ENCODE results near the gene COPS6.

COPS6 gene

DNA sequence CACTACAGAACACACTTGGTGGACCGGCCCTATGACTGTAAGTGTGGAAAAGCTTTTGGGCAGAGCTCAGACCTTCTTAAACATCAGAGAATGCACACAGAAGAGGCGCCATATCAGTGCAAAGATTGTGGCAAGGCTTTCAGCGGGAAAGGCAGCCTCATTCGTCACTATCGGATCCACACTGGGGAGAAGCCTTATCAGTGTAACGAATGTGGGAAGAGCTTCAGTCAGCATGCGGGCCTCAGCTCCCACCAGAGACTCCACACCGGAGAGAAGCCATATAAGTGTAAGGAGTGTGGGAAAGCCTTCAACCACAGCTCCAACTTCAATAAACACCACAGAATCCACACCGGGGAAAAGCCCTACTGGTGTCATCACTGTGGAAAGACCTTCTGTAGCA, 24.6 kb upstream of the COPS6 start:
- no peak for ATAC-seq
- TF ChIP-seq ZNF70 (CRISPR knock-in tag; IDR thresholded peaks at IDR 0.05) (no peak), SNAI2 (CRISPR knock-in tag; IDR thresholded peaks at IDR 0.05) (no peak), ZC3H10 (CRISPR knock-in tag; IDR thresholded peaks at IDR 0.05) (no peak), OSR1 (CRISPR knock-in tag; IDR thresholded peaks at IDR 0.05) (no peak), BACH2 (CRISPR knock-in tag; IDR thresholded peaks at IDR 0.05; ENCODE audit: borderline replicate concordance) (no peak), CSDC2 (CRISPR knock-in tag; IDR thresholded peaks at IDR 0.05) (no peak), PPARA (CRISPR knock-in tag; IDR thresholded peaks at IDR 0.05; ENCODE audit: borderline replicate concordance) (no peak), ZFP3 (CRISPR knock-in tag; IDR thresholded peaks at IDR 0.05) (no peak), ISL1 (CRISPR knock-in tag; IDR thresholded peaks at IDR 0.05) (no peak), ZNF8 (CRISPR knock-in tag; IDR thresholded peaks at IDR 0.05) (no peak), RARB (CRISPR knock-in tag; IDR thresholded peaks at IDR 0.05) (no peak), TOX (CRISPR knock-in tag; IDR thresholded peaks at IDR 0.05; ENCODE audit: borderline replicate concordance) (no peak)
- TF ChIP-seq, protein P1, sequence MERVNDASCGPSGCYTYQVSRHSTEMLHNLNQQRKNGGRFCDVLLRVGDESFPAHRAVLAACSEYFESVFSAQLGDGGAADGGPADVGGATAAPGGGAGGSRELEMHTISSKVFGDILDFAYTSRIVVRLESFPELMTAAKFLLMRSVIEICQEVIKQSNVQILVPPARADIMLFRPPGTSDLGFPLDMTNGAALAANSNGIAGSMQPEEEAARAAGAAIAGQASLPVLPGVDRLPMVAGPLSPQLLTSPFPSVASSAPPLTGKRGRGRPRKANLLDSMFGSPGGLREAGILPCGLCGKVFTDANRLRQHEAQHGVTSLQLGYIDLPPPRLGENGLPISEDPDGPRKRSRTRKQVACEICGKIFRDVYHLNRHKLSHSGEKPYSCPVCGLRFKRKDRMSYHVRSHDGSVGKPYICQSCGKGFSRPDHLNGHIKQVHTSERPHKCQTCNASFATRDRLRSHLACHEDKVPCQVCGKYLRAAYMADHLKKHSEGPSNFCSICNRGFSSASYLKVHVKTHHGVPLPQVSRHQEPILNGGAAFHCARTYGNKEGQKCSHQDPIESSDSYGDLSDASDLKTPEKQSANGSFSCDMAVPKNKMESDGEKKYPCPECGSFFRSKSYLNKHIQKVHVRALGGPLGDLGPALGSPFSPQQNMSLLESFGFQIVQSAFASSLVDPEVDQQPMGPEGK (CRISPR knock-in tag; IDR thresholded peaks at IDR 0.05; ENCODE audit: borderline replicate concordance): no peak
- TF ChIP-seq, protein P2, sequence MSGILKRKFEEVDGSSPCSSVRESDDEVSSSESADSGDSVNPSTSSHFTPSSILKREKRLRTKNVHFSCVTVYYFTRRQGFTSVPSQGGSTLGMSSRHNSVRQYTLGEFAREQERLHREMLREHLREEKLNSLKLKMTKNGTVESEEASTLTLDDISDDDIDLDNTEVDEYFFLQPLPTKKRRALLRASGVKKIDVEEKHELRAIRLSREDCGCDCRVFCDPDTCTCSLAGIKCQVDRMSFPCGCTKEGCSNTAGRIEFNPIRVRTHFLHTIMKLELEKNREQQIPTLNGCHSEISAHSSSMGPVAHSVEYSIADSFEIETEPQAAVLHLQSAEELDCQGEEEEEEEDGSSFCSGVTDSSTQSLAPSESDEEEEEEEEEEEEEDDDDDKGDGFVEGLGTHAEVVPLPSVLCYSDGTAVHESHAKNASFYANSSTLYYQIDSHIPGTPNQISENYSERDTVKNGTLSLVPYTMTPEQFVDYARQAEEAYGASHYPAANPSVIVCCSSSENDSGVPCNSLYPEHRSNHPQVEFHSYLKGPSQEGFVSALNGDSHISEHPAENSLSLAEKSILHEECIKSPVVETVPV (CRISPR knock-in tag; IDR thresholded peaks at IDR 0.05): no peak
- TF ChIP-seq, protein P3, sequence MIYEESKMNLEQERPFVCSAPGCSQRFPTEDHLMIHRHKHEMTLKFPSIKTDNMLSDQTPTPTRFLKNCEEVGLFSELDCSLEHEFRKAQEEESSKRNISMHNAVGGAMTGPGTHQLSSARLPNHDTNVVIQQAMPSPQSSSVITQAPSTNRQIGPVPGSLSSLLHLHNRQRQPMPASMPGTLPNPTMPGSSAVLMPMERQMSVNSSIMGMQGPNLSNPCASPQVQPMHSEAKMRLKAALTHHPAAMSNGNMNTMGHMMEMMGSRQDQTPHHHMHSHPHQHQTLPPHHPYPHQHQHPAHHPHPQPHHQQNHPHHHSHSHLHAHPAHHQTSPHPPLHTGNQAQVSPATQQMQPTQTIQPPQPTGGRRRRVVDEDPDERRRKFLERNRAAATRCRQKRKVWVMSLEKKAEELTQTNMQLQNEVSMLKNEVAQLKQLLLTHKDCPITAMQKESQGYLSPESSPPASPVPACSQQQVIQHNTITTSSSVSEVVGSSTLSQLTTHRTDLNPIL (CRISPR knock-in tag; IDR thresholded peaks at IDR 0.05; ENCODE audit: low read depth): no peak

DNA sequence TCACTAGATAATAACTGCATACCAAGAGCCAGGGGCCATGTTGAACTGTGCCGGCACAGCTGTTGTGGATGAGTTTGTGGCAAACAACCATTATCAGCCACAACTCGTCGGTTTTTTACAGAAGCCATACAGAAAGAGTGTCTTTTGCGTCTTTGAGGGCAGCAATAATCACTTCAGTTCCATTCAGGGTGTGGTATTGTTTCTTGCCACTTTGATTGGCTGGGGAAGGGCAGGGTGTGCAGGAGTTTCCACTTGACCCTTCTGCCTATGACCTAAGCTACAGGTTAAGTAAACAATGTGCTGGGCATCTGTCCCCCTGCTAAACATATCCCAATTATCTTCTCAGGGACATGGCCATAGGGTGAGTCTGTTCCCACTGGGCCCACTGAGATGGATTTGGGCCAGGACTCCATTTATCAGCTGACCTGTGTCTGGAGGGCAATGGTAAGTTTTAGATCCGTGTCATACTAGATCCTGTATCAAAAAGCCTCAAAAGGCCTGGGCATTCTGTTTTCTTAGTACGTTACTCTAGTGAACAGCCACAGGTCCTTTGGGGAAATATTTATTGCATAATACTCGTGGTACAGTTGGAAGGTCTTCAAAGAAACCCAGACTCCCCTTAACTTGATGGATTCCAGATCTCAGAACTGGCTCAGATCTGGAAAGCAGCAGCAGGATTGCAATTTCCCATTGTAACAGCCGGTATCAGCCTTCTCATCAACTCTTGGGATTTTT, 23.1 kb upstream of the COPS6 start:
- TF ChIP-seq SNAI2 (CRISPR knock-in tag; IDR thresholded peaks at IDR 0.05): peak; percentile 91
- no peak for TF ChIP-seq ZNF8 (CRISPR knock-in tag; IDR thresholded peaks at IDR 0.05)
- TF ChIP-seq TOX (CRISPR knock-in tag; IDR thresholded peaks at IDR 0.05; ENCODE audit: borderline replicate concordance): no peak
- TF ChIP-seq PPARA (CRISPR knock-in tag; IDR thresholded peaks at IDR 0.05; ENCODE audit: borderline replicate concordance): peak; percentile 24; the same call in 1 of the 2 replicates
- TF ChIP-seq ZFP30 (CRISPR knock-in tag; IDR thresholded peaks at IDR 0.05): no peak
- TF ChIP-seq ZNF565 (CRISPR knock-in tag; conservative IDR thresholded peaks at IDR 0.05; ENCODE audit: low read depth): no peak
- TF ChIP-seq ARNTL (CRISPR knock-in tag; IDR thresholded peaks at IDR 0.05; ENCODE audit: borderline replicate concordance, low read depth): no peak
- peak; percentile 99 for TF ChIP-seq TCF4 (CRISPR knock-in tag; IDR thresholded peaks at IDR 0.05; ENCODE audit: borderline replicate concordance)
- no peak for TF ChIP-seq BACH2 (CRISPR knock-in tag; IDR thresholded peaks at IDR 0.05; ENCODE audit: borderline replicate concordance)
- no peak for TF ChIP-seq ESRRG (CRISPR knock-in tag; IDR thresholded peaks at IDR 0.05)
- TF ChIP-seq, protein P2 (CRISPR knock-in tag; IDR thresholded peaks at IDR 0.05): no peak; the same call in 1 of the 2 replicates
- TF ChIP-seq ZFP3 (CRISPR knock-in tag; IDR thresholded peaks at IDR 0.05): peak; percentile 66; the same call in 1 of the 2 replicates
- TF ChIP-seq CSDC2 (CRISPR knock-in tag; IDR thresholded peaks at IDR 0.05): no peak
- TF ChIP-seq, protein P4, sequence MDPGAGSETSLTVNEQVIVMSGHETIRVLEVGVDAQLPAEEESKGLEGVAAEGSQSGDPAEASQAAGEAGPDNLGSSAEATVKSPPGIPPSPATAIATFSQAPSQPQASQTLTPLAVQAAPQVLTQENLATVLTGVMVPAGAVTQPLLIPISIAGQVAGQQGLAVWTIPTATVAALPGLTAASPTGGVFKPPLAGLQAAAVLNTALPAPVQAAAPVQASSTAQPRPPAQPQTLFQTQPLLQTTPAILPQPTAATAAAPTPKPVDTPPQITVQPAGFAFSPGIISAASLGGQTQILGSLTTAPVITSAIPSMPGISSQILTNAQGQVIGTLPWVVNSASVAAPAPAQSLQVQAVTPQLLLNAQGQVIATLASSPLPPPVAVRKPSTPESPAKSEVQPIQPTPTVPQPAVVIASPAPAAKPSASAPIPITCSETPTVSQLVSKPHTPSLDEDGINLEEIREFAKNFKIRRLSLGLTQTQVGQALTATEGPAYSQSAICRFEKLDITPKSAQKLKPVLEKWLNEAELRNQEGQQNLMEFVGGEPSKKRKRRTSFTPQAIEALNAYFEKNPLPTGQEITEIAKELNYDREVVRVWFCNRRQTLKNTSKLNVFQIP (CRISPR knock-in tag; IDR thresholded peaks at IDR 0.05; ENCODE audit: borderline replicate concordance, low read depth): peak; percentile 76; the same call in 1 of the 2 replicates
- TF ChIP-seq, protein P3 (CRISPR knock-in tag; IDR thresholded peaks at IDR 0.05; ENCODE audit: low read depth): peak; percentile 73
- TF ChIP-seq GLIS3 (CRISPR knock-in tag; IDR thresholded peaks at IDR 0.05): peak; percentile 7; the same call in 1 of the 2 replicates
- TF ChIP-seq ZNF70 (CRISPR knock-in tag; IDR thresholded peaks at IDR 0.05): 0 out of 2 replicates have a peak, but pooled peaks have one; percentile 14
- TF ChIP-seq, protein P5, sequence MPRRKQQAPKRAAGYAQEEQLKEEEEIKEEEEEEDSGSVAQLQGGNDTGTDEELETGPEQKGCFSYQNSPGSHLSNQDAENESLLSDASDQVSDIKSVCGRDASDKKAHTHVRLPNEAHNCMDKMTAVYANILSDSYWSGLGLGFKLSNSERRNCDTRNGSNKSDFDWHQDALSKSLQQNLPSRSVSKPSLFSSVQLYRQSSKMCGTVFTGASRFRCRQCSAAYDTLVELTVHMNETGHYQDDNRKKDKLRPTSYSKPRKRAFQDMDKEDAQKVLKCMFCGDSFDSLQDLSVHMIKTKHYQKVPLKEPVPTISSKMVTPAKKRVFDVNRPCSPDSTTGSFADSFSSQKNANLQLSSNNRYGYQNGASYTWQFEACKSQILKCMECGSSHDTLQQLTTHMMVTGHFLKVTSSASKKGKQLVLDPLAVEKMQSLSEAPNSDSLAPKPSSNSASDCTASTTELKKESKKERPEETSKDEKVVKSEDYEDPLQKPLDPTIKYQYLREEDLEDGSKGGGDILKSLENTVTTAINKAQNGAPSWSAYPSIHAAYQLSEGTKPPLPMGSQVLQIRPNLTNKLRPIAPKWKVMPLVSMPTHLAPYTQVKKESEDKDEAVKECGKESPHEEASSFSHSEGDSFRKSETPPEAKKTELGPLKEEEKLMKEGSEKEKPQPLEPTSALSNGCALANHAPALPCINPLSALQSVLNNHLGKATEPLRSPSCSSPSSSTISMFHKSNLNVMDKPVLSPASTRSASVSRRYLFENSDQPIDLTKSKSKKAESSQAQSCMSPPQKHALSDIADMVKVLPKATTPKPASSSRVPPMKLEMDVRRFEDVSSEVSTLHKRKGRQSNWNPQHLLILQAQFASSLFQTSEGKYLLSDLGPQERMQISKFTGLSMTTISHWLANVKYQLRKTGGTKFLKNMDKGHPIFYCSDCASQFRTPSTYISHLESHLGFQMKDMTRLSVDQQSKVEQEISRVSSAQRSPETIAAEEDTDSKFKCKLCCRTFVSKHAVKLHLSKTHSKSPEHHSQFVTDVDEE (CRISPR knock-in tag; IDR thresholded peaks at IDR 0.05): peak; percentile 95
- TF ChIP-seq, protein P1 (CRISPR knock-in tag; IDR thresholded peaks at IDR 0.05; ENCODE audit: borderline replicate concordance): no peak; the same call in 1 of the 2 replicates
- no peak for TF ChIP-seq ZC3H10 (CRISPR knock-in tag; IDR thresholded peaks at IDR 0.05)
- peak; percentile 87 for TF ChIP-seq ISL1 (CRISPR knock-in tag; IDR thresholded peaks at IDR 0.05)
- peak; percentile 47; the same call in 1 of the 2 replicates for TF ChIP-seq RARB (CRISPR knock-in tag; IDR thresholded peaks at IDR 0.05)
- no peak for TF ChIP-seq OSR1 (CRISPR knock-in tag; IDR thresholded peaks at IDR 0.05)
- peak; percentile 65 for ATAC-seq

All from SK-N-SH treated with all-trans-retinoic acid at 6 μM for 48 hours (cell line).